ENCODE measurements around the gene ADGRV1.

DNA sequence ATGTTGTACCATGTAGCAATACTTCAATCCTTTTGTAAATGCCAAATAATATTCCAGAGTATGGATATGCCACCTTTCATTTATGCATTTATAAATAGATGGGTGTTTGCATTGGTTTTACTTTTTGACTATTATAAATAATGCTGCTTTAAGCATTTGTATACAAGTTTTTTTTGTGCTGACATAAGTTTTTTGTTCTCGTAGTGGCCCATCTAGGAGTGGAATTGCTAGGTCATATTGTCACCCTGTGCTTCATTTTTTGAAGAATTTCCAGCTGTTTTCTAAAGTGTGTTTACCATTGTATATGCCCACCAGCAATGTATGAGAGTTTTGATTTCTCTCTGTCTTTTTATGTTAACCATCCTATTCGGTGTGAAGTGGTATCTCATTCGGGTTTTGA lies 6.9 kb downstream of the ADGRV1 start:
- TF ChIP-seq RAD21 (conservative IDR thresholded peaks at IDR 0.05) (no peak), EP300 (conservative IDR thresholded peaks at IDR 0.05; ENCODE audit: poor library complexity, severe bottlenecking) (no peak), EZH2 (IDR thresholded peaks at IDR 0.05; ENCODE audit: borderline replicate concordance, insufficient read depth, low read length, poor library complexity, severe bottlenecking) (no peak), TAF1 (IDR thresholded peaks at IDR 0.05; ENCODE audit: low read depth) (no peak), POLR2AphosphoS5 (IDR thresholded peaks at IDR 0.05) (no peak), SMC3 (conservative IDR thresholded peaks at IDR 0.05; ENCODE audit: poor library complexity) (no peak), MXI1 (conservative IDR thresholded peaks at IDR 0.05; ENCODE audit: poor library complexity, severe bottlenecking) (no peak)
- TF ChIP-seq, protein P1, sequence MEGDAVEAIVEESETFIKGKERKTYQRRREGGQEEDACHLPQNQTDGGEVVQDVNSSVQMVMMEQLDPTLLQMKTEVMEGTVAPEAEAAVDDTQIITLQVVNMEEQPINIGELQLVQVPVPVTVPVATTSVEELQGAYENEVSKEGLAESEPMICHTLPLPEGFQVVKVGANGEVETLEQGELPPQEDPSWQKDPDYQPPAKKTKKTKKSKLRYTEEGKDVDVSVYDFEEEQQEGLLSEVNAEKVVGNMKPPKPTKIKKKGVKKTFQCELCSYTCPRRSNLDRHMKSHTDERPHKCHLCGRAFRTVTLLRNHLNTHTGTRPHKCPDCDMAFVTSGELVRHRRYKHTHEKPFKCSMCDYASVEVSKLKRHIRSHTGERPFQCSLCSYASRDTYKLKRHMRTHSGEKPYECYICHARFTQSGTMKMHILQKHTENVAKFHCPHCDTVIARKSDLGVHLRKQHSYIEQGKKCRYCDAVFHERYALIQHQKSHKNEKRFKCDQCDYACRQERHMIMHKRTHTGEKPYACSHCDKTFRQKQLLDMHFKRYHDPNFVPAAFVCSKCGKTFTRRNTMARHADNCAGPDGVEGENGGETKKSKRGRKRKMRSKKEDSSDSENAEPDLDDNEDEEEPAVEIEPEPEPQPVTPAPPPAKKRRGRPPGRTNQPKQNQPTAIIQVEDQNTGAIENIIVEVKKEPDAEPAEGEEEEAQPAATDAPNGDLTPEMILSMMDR (IDR thresholded peaks at IDR 0.05; ENCODE audit: poor library complexity, severe bottlenecking) = no peak
- TF ChIP-seq, protein P2, sequence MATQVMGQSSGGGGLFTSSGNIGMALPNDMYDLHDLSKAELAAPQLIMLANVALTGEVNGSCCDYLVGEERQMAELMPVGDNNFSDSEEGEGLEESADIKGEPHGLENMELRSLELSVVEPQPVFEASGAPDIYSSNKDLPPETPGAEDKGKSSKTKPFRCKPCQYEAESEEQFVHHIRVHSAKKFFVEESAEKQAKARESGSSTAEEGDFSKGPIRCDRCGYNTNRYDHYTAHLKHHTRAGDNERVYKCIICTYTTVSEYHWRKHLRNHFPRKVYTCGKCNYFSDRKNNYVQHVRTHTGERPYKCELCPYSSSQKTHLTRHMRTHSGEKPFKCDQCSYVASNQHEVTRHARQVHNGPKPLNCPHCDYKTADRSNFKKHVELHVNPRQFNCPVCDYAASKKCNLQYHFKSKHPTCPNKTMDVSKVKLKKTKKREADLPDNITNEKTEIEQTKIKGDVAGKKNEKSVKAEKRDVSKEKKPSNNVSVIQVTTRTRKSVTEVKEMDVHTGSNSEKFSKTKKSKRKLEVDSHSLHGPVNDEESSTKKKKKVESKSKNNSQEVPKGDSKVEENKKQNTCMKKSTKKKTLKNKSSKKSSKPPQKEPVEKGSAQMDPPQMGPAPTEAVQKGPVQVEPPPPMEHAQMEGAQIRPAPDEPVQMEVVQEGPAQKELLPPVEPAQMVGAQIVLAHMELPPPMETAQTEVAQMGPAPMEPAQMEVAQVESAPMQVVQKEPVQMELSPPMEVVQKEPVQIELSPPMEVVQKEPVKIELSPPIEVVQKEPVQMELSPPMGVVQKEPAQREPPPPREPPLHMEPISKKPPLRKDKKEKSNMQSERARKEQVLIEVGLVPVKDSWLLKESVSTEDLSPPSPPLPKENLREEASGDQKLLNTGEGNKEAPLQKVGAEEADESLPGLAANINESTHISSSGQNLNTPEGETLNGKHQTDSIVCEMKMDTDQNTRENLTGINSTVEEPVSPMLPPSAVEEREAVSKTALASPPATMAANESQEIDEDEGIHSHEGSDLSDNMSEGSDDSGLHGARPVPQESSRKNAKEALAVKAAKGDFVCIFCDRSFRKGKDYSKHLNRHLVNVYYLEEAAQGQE (IDR thresholded peaks at IDR 0.05; ENCODE audit: borderline replicate concordance) = no peak

Measured in neural cell (in vitro differentiated cells).